ENCODE results near the gene CXCR2. TPM values are rescaled to one million over a fixed set of nuclear protein-coding genes. Genes with fewer than 3 reads are reported as not detected.

The CXCR2 gene
- total and polyA plus RNA-seq, 10 of the 15 experiments (the other 5 are each of a cell fraction or from before 2014, with no cell fraction given): 0.04 to 0.62 (median 0.16) TPM

Other genes with a start within 250 kb of the CXCR2 start
Only the 7 nearest of the 9 such genes appear.
- not detected in 2 replicates for gene TNS1, start 123.0 kb upstream of the CXCR2 start, total RNA-seq (2014; rRNA removed)
- gene TNS1, start 123.0 kb upstream of the CXCR2 start, total RNA-seq (2014; rRNA removed; fragmentation: Illumina TruSeq; extraction: Trizol): not detected in 2 replicates
- gene TNS1, start 123.0 kb upstream of the CXCR2 start, total RNA-seq (2021): 0.44 and 0.80 TPM in 2 replicates
- gene TNS1, start 123.0 kb upstream of the CXCR2 start, polyA plus RNA-seq (2011; rRNA removed): 0.05 and 0.06 TPM in 2 replicates
- 0.06 TPM in 1 of 2 replicates, not detected in the other for gene TNS1, start 123.0 kb upstream of the CXCR2 start, polyA plus RNA-seq (2014; fragmentation: Illumina TruSeq; extraction: Trizol)
- not detected for gene TNS1, start 123.0 kb upstream of the CXCR2 start, polyA plus RNA-seq (2014; fragmentation: Nextera tagmentation; extraction: Ambion mirVana)
- gene TNS1, start 123.0 kb upstream of the CXCR2 start, polyA plus RNA-seq (2014; rRNA removed): not detected in 2 replicates
- gene TNS1, start 123.0 kb upstream of the CXCR2 start, polyA plus RNA-seq (2016; fragmentation: Nextera tagmentation; extraction: Ambion mirVana): not detected
- 0.65 and 1.2 TPM in 2 replicates for gene RUFY4, start 56.8 kb upstream of the CXCR2 start, total RNA-seq (2014; rRNA removed)
- 1.3 and 1.6 TPM in 2 replicates for gene RUFY4, start 56.8 kb upstream of the CXCR2 start, total RNA-seq (2014; rRNA removed; fragmentation: Illumina TruSeq; extraction: Trizol)
- 1.5 and 2.7 TPM in 2 replicates for gene RUFY4, start 56.8 kb upstream of the CXCR2 start, total RNA-seq (2021)
- 0.29 and 0.90 TPM in 2 replicates for gene RUFY4, start 56.8 kb upstream of the CXCR2 start, polyA plus RNA-seq (2011; rRNA removed)
- 0.91 and 0.92 TPM in 2 replicates for gene RUFY4, start 56.8 kb upstream of the CXCR2 start, polyA plus RNA-seq (2014; fragmentation: Illumina TruSeq; extraction: Trizol)
- under 1 TPM; 0.05 to 0.14 TPM for gene RUFY4, start 56.8 kb upstream of the CXCR2 start, polyA plus RNA-seq (2014; fragmentation: Nextera tagmentation; extraction: Ambion mirVana)
- gene RUFY4, start 56.8 kb upstream of the CXCR2 start, polyA plus RNA-seq (2014; rRNA removed): 1.6 and 2.7 TPM in 2 replicates
- gene RUFY4, start 56.8 kb upstream of the CXCR2 start, polyA plus RNA-seq (2016; fragmentation: Nextera tagmentation; extraction: Ambion mirVana): under 1 TPM; 0.23 to 0.32 TPM
- gene CXCR1, start 40.9 kb downstream of the CXCR2 start, total RNA-seq (2014; rRNA removed): not detected in 2 replicates
- gene CXCR1, start 40.9 kb downstream of the CXCR2 start, total RNA-seq (2014; rRNA removed; fragmentation: Illumina TruSeq; extraction: Trizol): not detected in 2 replicates
- not detected in 2 replicates for gene CXCR1, start 40.9 kb downstream of the CXCR2 start, total RNA-seq (2021)
- not detected in 2 replicates for gene CXCR1, start 40.9 kb downstream of the CXCR2 start, polyA plus RNA-seq (2011; rRNA removed)
- gene CXCR1, start 40.9 kb downstream of the CXCR2 start, polyA plus RNA-seq (2014; fragmentation: Illumina TruSeq; extraction: Trizol): not detected in 2 replicates
- gene CXCR1, start 40.9 kb downstream of the CXCR2 start, polyA plus RNA-seq (2014; fragmentation: Nextera tagmentation; extraction: Ambion mirVana): not detected
- gene CXCR1, start 40.9 kb downstream of the CXCR2 start, polyA plus RNA-seq (2014; rRNA removed): not detected in 2 replicates
- not detected for gene CXCR1, start 40.9 kb downstream of the CXCR2 start, polyA plus RNA-seq (2016; fragmentation: Nextera tagmentation; extraction: Ambion mirVana)
- 467 and 490 TPM in 2 replicates for gene ARPC2, start 91.2 kb downstream of the CXCR2 start, total RNA-seq (2014; rRNA removed)
- 515 and 534 TPM in 2 replicates for gene ARPC2, start 91.2 kb downstream of the CXCR2 start, total RNA-seq (2014; rRNA removed; fragmentation: Illumina TruSeq; extraction: Trizol)
- gene ARPC2, start 91.2 kb downstream of the CXCR2 start, total RNA-seq (2021): 421 and 440 TPM in 2 replicates
- gene ARPC2, start 91.2 kb downstream of the CXCR2 start, polyA plus RNA-seq (2011; rRNA removed): 816 and 944 TPM in 2 replicates
- 707 and 841 TPM in 2 replicates for gene ARPC2, start 91.2 kb downstream of the CXCR2 start, polyA plus RNA-seq (2014; fragmentation: Illumina TruSeq; extraction: Trizol)
- 100 to 1,000 TPM; 711 to 735 TPM for gene ARPC2, start 91.2 kb downstream of the CXCR2 start, polyA plus RNA-seq (2014; fragmentation: Nextera tagmentation; extraction: Ambion mirVana)
- 524 and 584 TPM in 2 replicates for gene ARPC2, start 91.2 kb downstream of the CXCR2 start, polyA plus RNA-seq (2014; rRNA removed)
- 100 to 1,000 TPM; 963 to 980 TPM for gene ARPC2, start 91.2 kb downstream of the CXCR2 start, polyA plus RNA-seq (2016; fragmentation: Nextera tagmentation; extraction: Ambion mirVana)
- 0.17 TPM in 1 of 2 replicates, not detected in the other for gene GPBAR1, start 135.0 kb downstream of the CXCR2 start, total RNA-seq (2014; rRNA removed)
- 0.09 TPM in 2 replicates for gene GPBAR1, start 135.0 kb downstream of the CXCR2 start, total RNA-seq (2014; rRNA removed; fragmentation: Illumina TruSeq; extraction: Trizol)
- 0.13 and 0.36 TPM in 2 replicates for gene GPBAR1, start 135.0 kb downstream of the CXCR2 start, total RNA-seq (2021)
- 0.03 TPM in 1 of 2 replicates, not detected in the other for gene GPBAR1, start 135.0 kb downstream of the CXCR2 start, polyA plus RNA-seq (2011; rRNA removed)
- gene GPBAR1, start 135.0 kb downstream of the CXCR2 start, polyA plus RNA-seq (2014; fragmentation: Illumina TruSeq; extraction: Trizol): 0.07 and 0.10 TPM in 2 replicates
- gene GPBAR1, start 135.0 kb downstream of the CXCR2 start, polyA plus RNA-seq (2014; fragmentation: Nextera tagmentation; extraction: Ambion mirVana): not detected
- gene GPBAR1, start 135.0 kb downstream of the CXCR2 start, polyA plus RNA-seq (2014; rRNA removed): 0.22 and 0.24 TPM in 2 replicates
- under 1 TPM in 1 of 2 experiments, not detected in 1; 0.11 TPM for gene GPBAR1, start 135.0 kb downstream of the CXCR2 start, polyA plus RNA-seq (2016; fragmentation: Nextera tagmentation; extraction: Ambion mirVana)
- 97.1 and 114 TPM in 2 replicates for gene AAMP, start 144.1 kb downstream of the CXCR2 start, total RNA-seq (2014; rRNA removed)
- 70.6 and 71.7 TPM in 2 replicates for gene AAMP, start 144.1 kb downstream of the CXCR2 start, total RNA-seq (2014; rRNA removed; fragmentation: Illumina TruSeq; extraction: Trizol)
- gene AAMP, start 144.1 kb downstream of the CXCR2 start, total RNA-seq (2021): 64.8 and 66.3 TPM in 2 replicates
- gene AAMP, start 144.1 kb downstream of the CXCR2 start, polyA plus RNA-seq (2011; rRNA removed): 33.2 and 50.7 TPM in 2 replicates
- gene AAMP, start 144.1 kb downstream of the CXCR2 start, polyA plus RNA-seq (2014; fragmentation: Illumina TruSeq; extraction: Trizol): 49.8 and 93.1 TPM in 2 replicates
- gene AAMP, start 144.1 kb downstream of the CXCR2 start, polyA plus RNA-seq (2014; fragmentation: Nextera tagmentation; extraction: Ambion mirVana): 1 to 10 TPM; 4.4 to 5.5 TPM
- 95.4 and 104 TPM in 2 replicates for gene AAMP, start 144.1 kb downstream of the CXCR2 start, polyA plus RNA-seq (2014; rRNA removed)
- gene AAMP, start 144.1 kb downstream of the CXCR2 start, polyA plus RNA-seq (2016; fragmentation: Nextera tagmentation; extraction: Ambion mirVana): 100 to 1,000 TPM; 118 to 140 TPM
- 41.9 and 42.3 TPM in 2 replicates for gene PNKD, start 144.5 kb downstream of the CXCR2 start, total RNA-seq (2014; rRNA removed)
- gene PNKD, start 144.5 kb downstream of the CXCR2 start, total RNA-seq (2014; rRNA removed; fragmentation: Illumina TruSeq; extraction: Trizol): 27.2 and 28.5 TPM in 2 replicates
- gene PNKD, start 144.5 kb downstream of the CXCR2 start, total RNA-seq (2021): 42.0 and 45.1 TPM in 2 replicates
- gene PNKD, start 144.5 kb downstream of the CXCR2 start, polyA plus RNA-seq (2011; rRNA removed): 26.3 and 54.9 TPM in 2 replicates
- gene PNKD, start 144.5 kb downstream of the CXCR2 start, polyA plus RNA-seq (2014; fragmentation: Illumina TruSeq; extraction: Trizol): 15.8 and 41.6 TPM in 2 replicates
- 100 to 1,000 TPM in 1 of 2 experiments, 10 to 100 TPM in 1; 72.6 to 104 TPM for gene PNKD, start 144.5 kb downstream of the CXCR2 start, polyA plus RNA-seq (2014; fragmentation: Nextera tagmentation; extraction: Ambion mirVana)
- gene PNKD, start 144.5 kb downstream of the CXCR2 start, polyA plus RNA-seq (2014; rRNA removed): 67.7 and 72.6 TPM in 2 replicates
- 100 to 1,000 TPM in 1 of 2 experiments, 10 to 100 TPM in 1; 90.9 to 106 TPM for gene PNKD, start 144.5 kb downstream of the CXCR2 start, polyA plus RNA-seq (2016; fragmentation: Nextera tagmentation; extraction: Ambion mirVana)